A673 (cell line): ENCODE measurements around the gene CRNN.

Source experiments
- CTCF ChIP-seq: fragments of 300-800, 200-600 bp; sonication (generic); conservative IDR thresholded peaks from 2 replicates; pipeline ENCODE4 v1.5.1; 2017; ENCODE audit warnings: low read depth, mild to moderate bottlenecking, antibody characterized with exemption, low read length, moderate library complexity, mixed read lengths
- EZH2 ChIP-seq: fragments of 200-600 bp; sonication (generic); IDR thresholded peaks from 2 replicates; pipeline ENCODE4 v1.6.1; 2017; ENCODE audit warnings: borderline replicate concordance, low read depth, mild to moderate bottlenecking, mixed read lengths, antibody characterized with exemption, low read length; ENCODE audit not compliant: poor library complexity, severe bottlenecking

- TF ChIP-seq CTCF = no peak
- no peak for TF ChIP-seq EZH2
These were observed 12.7 kb upstream of the CRNN start for GRCh38 chr1:152426731-152427130.
